OCI-LY1 (cell line): ENCODE measurements around the gene GRAP2.

ENCODE experiments used
- H2AFZ ChIP-seq: fragments of 200-600 bp; sonication (generic), shearing (Covaris generic); 2 replicates; pipeline ENCODE4 v1.6.0; 2014; ENCODE audit warnings: antibody characterized with exemption, mild to moderate bottlenecking, low read length
- H3F3A ChIP-seq: fragments of 200-600 bp; sonication (generic), shearing (Covaris generic); 2 replicates; pipeline ENCODE4 v1.6.0; 2014; ENCODE audit warnings: mild to moderate bottlenecking, antibody characterized with exemption, low read length, moderate library complexity; ENCODE audit not compliant: insufficient read depth
- H3K27ac ChIP-seq: fragments of 200-600 bp; sonication (generic); 2 replicates; pipeline ENCODE4 v1.5.1; 2014; ENCODE audit warnings: low read length, mixed run types, mild to moderate bottlenecking, low read depth; ENCODE audit not compliant: poor library complexity, severe bottlenecking
- H3K27me3 ChIP-seq: fragments of 200-600 bp; sonication (generic); 2 replicates; pipeline ENCODE4 v1.6.0; 2014; ENCODE audit warnings: antibody characterized with exemption, mild to moderate bottlenecking, low read length, moderate library complexity; ENCODE audit not compliant: insufficient read depth
- H3K36me3 ChIP-seq: fragments of 200-600 bp; sonication (generic); 2 replicates; pipeline ENCODE4 v1.6.1; 2014; ENCODE audit warnings: mild to moderate bottlenecking, antibody characterized with exemption, low read length, moderate library complexity, mixed read lengths; ENCODE audit not compliant: insufficient read depth
- H3K4me1 ChIP-seq: fragments of 200-600 bp; sonication (generic); 2 replicates; pipeline ENCODE4 v1.5.1; 2014; ENCODE audit warnings: mild to moderate bottlenecking, low read length, moderate library complexity; ENCODE audit not compliant: insufficient read depth, severe bottlenecking
- H3K4me2 ChIP-seq: fragments of 200-600 bp; sonication (generic), shearing (Covaris generic); 2 replicates; pipeline ENCODE4 v1.6.1; 2014; ENCODE audit warnings: low read length
- H3K4me3 ChIP-seq: fragments of 200-600 bp; sonication (generic); 2 replicates; pipeline ENCODE4 v1.5.1; 2014; ENCODE audit warnings: low read length, low read depth, mild to moderate bottlenecking, mixed read lengths; ENCODE audit not compliant: poor library complexity, severe bottlenecking
- H3K79me2 ChIP-seq: fragments of 200-600 bp; shearing (Covaris generic); 2 replicates; pipeline ENCODE4 v1.6.1; 2016; ENCODE audit warnings: mixed run types, low read length, mixed read lengths; ENCODE audit not compliant: insufficient read depth
- H3K9ac ChIP-seq: fragments of 200-600 bp; sonication (generic), shearing (Covaris generic); 2 replicates; pipeline ENCODE4 v1.6.1; 2014; ENCODE audit warnings: mild to moderate bottlenecking, low read length, mixed read lengths
- H3K9me2 ChIP-seq: fragments of 200-600 bp; sonication (generic), shearing (Covaris generic); 2 replicates; pipeline ENCODE4 v1.6.1; 2014; ENCODE audit warnings: low read depth, mild to moderate bottlenecking, low read length, mixed read lengths
- H3K9me3 ChIP-seq: fragments of 200-600 bp; shearing (Covaris generic); 2 replicates; pipeline ENCODE4 v1.6.1; 2014; ENCODE audit warnings: low read length, mixed read lengths
- H4K20me1 ChIP-seq: fragments of 200-600 bp; sonication (generic), shearing (Covaris generic); 2 replicates; pipeline ENCODE4 v1.6.0; 2016; ENCODE audit warnings: mild to moderate bottlenecking, low read length; ENCODE audit not compliant: insufficient read depth
- CTCF ChIP-seq: fragments of 200-600 bp; sonication (generic), shearing (Covaris generic); IDR thresholded peaks from 2 replicates; pipeline ENCODE4 v1.5.1; 2017; ENCODE audit warnings: mild to moderate bottlenecking, antibody characterized with exemption, low read length, moderate library complexity, mixed read lengths
- EZH2 ChIP-seq: fragments of 200-600 bp; sonication (generic), shearing (Covaris generic); IDR thresholded peaks from 2 replicates; pipeline ENCODE4 v1.8.0; 2017; ENCODE audit warnings: borderline replicate concordance, mixed run types, mild to moderate bottlenecking, antibody characterized with exemption, low read length, moderate library complexity, mixed read lengths

GRAP2 gene

GRCh38 chr22:39983346-39983745 is 82.5 kb downstream of the GRAP2 start:
- H2AFZ ChIP-seq, result no peak overlapping the region
- H3K36me3 ChIP-seq, result no peaks in the 10 kb centered on the region
- no peak overlapping the region for H3K9ac ChIP-seq
- no peaks in the 10 kb centered on the region for H4K20me1 ChIP-seq
- H3K79me2 ChIP-seq, result no peaks in the 10 kb centered on the region
- no peaks in the 10 kb centered on the region for H3K9me3 ChIP-seq
- H3K4me1 ChIP-seq, result no peaks in the 10 kb centered on the region
- no peak overlapping the region for H3K4me3 ChIP-seq
- no peaks in the 10 kb centered on the region for H3F3A ChIP-seq
- H3K4me2 ChIP-seq, result no peak overlapping the region
- no peaks in the 10 kb centered on the region for H3K9me2 ChIP-seq
- H3K27ac ChIP-seq, result no peak overlapping the region
- 0 out of 2 replicates have a peak, but pooled peaks cover 3% of the 10 kb centered on the region for H3K27me3 ChIP-seq
- TF ChIP-seq CTCF (no peak), EZH2 (no peak)

GRCh38 chr22:39984006-39984405 is 83.1 kb downstream of the GRAP2 start:
- H3K4me2 ChIP-seq, result no peak overlapping the region
- no peaks in the 10 kb centered on the region for H3K9me3 ChIP-seq
- no peaks in the 10 kb centered on the region for H4K20me1 ChIP-seq
- no peak overlapping the region for H3K27ac ChIP-seq
- no peak overlapping the region for H3K4me3 ChIP-seq
- H3K36me3 ChIP-seq, result no peaks in the 10 kb centered on the region
- H3K9me2 ChIP-seq, result no peaks in the 10 kb centered on the region
- no peaks in the 10 kb centered on the region for H3K4me1 ChIP-seq
- no peak overlapping the region for H3K9ac ChIP-seq
- no peaks in the 10 kb centered on the region for H3K79me2 ChIP-seq
- TF ChIP-seq EZH2 (no peak), CTCF (no peak)
- H2AFZ ChIP-seq, result no peak overlapping the region
- no peaks in the 10 kb centered on the region for H3F3A ChIP-seq
- 0 out of 2 replicates have a peak, but pooled peaks cover 3% of the 10 kb centered on the region for H3K27me3 ChIP-seq

GRCh38 chr22:39984746-39985145 is 83.9 kb downstream of the GRAP2 start:
- H3K27ac ChIP-seq, result no peak overlapping the region
- H2AFZ ChIP-seq, result no peak overlapping the region
- no peak overlapping the region for H3K4me2 ChIP-seq
- H3K9ac ChIP-seq, result no peak overlapping the region
- no peak overlapping the region for H3K4me3 ChIP-seq
- no peaks in the 10 kb centered on the region for H3K36me3 ChIP-seq
- no peaks in the 10 kb centered on the region for H3K9me2 ChIP-seq
- H3K79me2 ChIP-seq, result no peaks in the 10 kb centered on the region
- H3F3A ChIP-seq, result no peaks in the 10 kb centered on the region
- 0 out of 2 replicates have a peak, but pooled peaks cover 3% of the 10 kb centered on the region for H3K27me3 ChIP-seq
- no peaks in the 10 kb centered on the region for H4K20me1 ChIP-seq
- TF ChIP-seq CTCF, result no peak
- no peak for TF ChIP-seq EZH2
- no peaks in the 10 kb centered on the region for H3K4me1 ChIP-seq
- no peaks in the 10 kb centered on the region for H3K9me3 ChIP-seq
